Measurements from ENCODE around the gene SMIM27.

DNA sequence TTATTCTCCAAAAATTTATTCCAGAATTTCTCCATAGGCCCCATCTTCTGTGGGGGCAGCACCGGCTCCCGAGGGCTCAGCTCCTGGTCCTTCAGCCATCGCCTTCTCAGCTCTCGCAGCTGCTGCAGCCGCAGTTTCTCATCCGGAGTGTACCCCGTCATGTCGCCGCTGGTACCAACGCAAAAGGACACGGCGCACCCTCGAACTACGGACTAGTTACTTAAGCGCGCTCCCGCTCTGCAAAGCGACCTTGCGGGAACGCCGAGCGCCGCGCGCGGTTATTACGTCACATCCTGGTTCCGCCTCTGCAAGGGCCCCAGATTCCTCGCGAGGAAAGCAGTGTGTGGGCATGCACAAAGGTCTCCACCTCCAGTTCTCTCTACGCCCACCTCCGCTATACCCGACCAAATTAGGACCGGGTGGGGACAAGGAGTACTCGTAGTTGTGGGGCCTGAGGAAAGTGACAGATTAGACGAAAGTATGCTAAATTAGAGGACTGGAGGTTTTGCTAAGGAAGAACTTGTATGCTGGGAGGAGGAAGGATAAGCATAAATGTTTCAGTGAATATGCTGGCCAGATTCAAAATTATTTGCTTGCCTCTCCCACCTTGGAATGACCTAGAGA is 20.9 kb downstream of the SMIM27 start, which contains the start of gene NDUFB6:
- TF ChIP-seq CTCF (conservative IDR thresholded peaks at IDR 0.05; ENCODE audit: low read depth in 2 of 2) (0 out of 4 replicates have a peak, but pooled peaks of 1 of the 2 experiments have one; percentile 3), EZH2phosphoT487 (IDR thresholded peaks at IDR 0.05; ENCODE audit: unreplicated experiment) (no peak), EZH2 (IDR thresholded peaks at IDR 0.05; ENCODE audit: low read depth, unreplicated experiment) (no peak), POLR2AphosphoS5 (IDR thresholded peaks at IDR 0.05; ENCODE audit: low read depth) (peak; percentile 91), CREB1 (CRISPR knock-in tag; IDR thresholded peaks at IDR 0.05; ENCODE audit: low read depth) (peak; percentile 98), JUNB (IDR thresholded peaks at IDR 0.05; ENCODE audit: unreplicated experiment) (no peak), NANOG (IDR thresholded peaks at IDR 0.05; ENCODE audit: borderline replicate concordance) (no peak), STAT1 (IDR thresholded peaks at IDR 0.05; ENCODE audit: unreplicated experiment) (no peak), ZNF114 (CRISPR knock-in tag; IDR thresholded peaks at IDR 0.05) (no peak), ZNF462 (CRISPR knock-in tag; IDR thresholded peaks at IDR 0.05) (no peak)
- TF ChIP-seq, protein P1, sequence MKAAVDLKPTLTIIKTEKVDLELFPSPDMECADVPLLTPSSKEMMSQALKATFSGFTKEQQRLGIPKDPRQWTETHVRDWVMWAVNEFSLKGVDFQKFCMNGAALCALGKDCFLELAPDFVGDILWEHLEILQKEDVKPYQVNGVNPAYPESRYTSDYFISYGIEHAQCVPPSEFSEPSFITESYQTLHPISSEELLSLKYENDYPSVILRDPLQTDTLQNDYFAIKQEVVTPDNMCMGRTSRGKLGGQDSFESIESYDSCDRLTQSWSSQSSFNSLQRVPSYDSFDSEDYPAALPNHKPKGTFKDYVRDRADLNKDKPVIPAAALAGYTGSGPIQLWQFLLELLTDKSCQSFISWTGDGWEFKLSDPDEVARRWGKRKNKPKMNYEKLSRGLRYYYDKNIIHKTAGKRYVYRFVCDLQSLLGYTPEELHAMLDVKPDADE (IDR thresholded peaks at IDR 0.05) = peak; percentile 69; the same call in 1 of the 2 replicates
- TF ChIP-seq, protein P2, sequence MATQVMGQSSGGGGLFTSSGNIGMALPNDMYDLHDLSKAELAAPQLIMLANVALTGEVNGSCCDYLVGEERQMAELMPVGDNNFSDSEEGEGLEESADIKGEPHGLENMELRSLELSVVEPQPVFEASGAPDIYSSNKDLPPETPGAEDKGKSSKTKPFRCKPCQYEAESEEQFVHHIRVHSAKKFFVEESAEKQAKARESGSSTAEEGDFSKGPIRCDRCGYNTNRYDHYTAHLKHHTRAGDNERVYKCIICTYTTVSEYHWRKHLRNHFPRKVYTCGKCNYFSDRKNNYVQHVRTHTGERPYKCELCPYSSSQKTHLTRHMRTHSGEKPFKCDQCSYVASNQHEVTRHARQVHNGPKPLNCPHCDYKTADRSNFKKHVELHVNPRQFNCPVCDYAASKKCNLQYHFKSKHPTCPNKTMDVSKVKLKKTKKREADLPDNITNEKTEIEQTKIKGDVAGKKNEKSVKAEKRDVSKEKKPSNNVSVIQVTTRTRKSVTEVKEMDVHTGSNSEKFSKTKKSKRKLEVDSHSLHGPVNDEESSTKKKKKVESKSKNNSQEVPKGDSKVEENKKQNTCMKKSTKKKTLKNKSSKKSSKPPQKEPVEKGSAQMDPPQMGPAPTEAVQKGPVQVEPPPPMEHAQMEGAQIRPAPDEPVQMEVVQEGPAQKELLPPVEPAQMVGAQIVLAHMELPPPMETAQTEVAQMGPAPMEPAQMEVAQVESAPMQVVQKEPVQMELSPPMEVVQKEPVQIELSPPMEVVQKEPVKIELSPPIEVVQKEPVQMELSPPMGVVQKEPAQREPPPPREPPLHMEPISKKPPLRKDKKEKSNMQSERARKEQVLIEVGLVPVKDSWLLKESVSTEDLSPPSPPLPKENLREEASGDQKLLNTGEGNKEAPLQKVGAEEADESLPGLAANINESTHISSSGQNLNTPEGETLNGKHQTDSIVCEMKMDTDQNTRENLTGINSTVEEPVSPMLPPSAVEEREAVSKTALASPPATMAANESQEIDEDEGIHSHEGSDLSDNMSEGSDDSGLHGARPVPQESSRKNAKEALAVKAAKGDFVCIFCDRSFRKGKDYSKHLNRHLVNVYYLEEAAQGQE (IDR thresholded peaks at IDR 0.05; ENCODE audit: unreplicated experiment) = no peak

Measured in GM23338 (cell line).